Ectodermal cell (in vitro differentiated cells): ENCODE measurements around the gene RAB11A.
"Not testable (repeated sequence)": the region's sequence is repeated elsewhere in the genome, so short reads cannot be mapped to it uniquely, and the experiment has no call there.

Experiments used
- H3K27ac ChIP-seq: 2 replicates; pipeline ENCODE4 v1.7.0; 2013; ENCODE audit warnings: mild to moderate bottlenecking, low read depth, low read length; ENCODE audit not compliant: insufficient read depth, poor library complexity, severe bottlenecking
- H3K27me3 ChIP-seq: 2 replicates; pipeline ENCODE4 v1.7.0; 2013; ENCODE audit warnings: mild to moderate bottlenecking, low read length; ENCODE audit not compliant: insufficient read depth, control insufficient read depth, poor library complexity, severe bottlenecking
- H3K36me3 ChIP-seq: one replicate; pipeline ENCODE4 v1.7.0; 2013; ENCODE audit warnings: low read length; ENCODE audit not compliant: control insufficient read depth, insufficient read depth
- H3K4me1 ChIP-seq: one replicate; pipeline ENCODE4 v1.7.0; 2013; ENCODE audit warnings: low read length; ENCODE audit not compliant: control insufficient read depth, insufficient read depth
- H3K4me3 ChIP-seq: 2 replicates; pipeline ENCODE4 v1.7.0; 2013; ENCODE audit warnings: low read depth, low read length, control low read depth; ENCODE audit not compliant: insufficient read depth
- H3K9me3 ChIP-seq: 2 replicates; pipeline ENCODE4 v1.7.0; 2013; ENCODE audit warnings: mild to moderate bottlenecking, low read length, moderate library complexity; ENCODE audit not compliant: control insufficient read depth
- whole genome bisulfite sequencing, 2 experiments: methylation state at CpG; one replicate each; pipeline ENCODE4 v1.1.7; 2013; ENCODE audit warnings: missing lambda C conversion rate in 2 of 2; 5-methylcytosine and 5-hydroxymethylcytosine counted together

Gene RAB11A

GRCh38 chr15:65869954-65870871, 922 bp downstream of the RAB11A start:
- Histone ChIP-seq H3K27ac (peak overlapping the region; percentile 85), H3K4me3 (peak overlapping the region; percentile 71), H3K36me3 (no peaks in the 10 kb centered on the region), H3K27me3 (no peaks in the 10 kb centered on the region), H3K4me1 (peaks cover 7% of the 10 kb centered on the region), H3K9me3 (no peaks in the 10 kb centered on the region)
- 0% methylated on average over 40 of the region's 43 CpGs for WGBS, 2 experiments

GRCh38 chr15:65870889-65871533, 1.7 kb downstream of the RAB11A start:
- Histone ChIP-seq H3K4me3 (peak overlapping the region; percentile 71), H3K36me3 (no peaks in the 10 kb centered on the region), H3K27me3 (no peaks in the 10 kb centered on the region), H3K27ac (no peak overlapping the region), H3K9me3 (no peaks in the 10 kb centered on the region), H3K4me1 (peaks cover 7% of the 10 kb centered on the region)
- 60 to 69% methylated on average over 2 of the region's 2 CpGs for WGBS, 2 experiments

- H3K4me3 ChIP-seq, H3K27me3 ChIP-seq, H3K27ac ChIP-seq, H3K36me3 ChIP-seq, H3K9me3 ChIP-seq, H3K4me1 ChIP-seq: not testable (repeated sequence)
- 90 to 91% methylated on average over 9 of the region's 9 CpGs for WGBS, 2 experiments
Observed at GRCh38 chr15:65871886-65872285, 2.6 kb downstream of the RAB11A start.

GRCh38 chr15:65872596-65872995, 3.3 kb downstream of the RAB11A start:
- H3K4me1 ChIP-seq, H3K9me3 ChIP-seq, H3K27ac ChIP-seq, H3K27me3 ChIP-seq, H3K4me3 ChIP-seq: not testable (repeated sequence)
- peaks cover 13% of the 10 kb centered on the region for H3K36me3 ChIP-seq
- WGBS, 2 experiments = 93 to 95% methylated on average over 5 of the region's 5 CpGs

DNA sequence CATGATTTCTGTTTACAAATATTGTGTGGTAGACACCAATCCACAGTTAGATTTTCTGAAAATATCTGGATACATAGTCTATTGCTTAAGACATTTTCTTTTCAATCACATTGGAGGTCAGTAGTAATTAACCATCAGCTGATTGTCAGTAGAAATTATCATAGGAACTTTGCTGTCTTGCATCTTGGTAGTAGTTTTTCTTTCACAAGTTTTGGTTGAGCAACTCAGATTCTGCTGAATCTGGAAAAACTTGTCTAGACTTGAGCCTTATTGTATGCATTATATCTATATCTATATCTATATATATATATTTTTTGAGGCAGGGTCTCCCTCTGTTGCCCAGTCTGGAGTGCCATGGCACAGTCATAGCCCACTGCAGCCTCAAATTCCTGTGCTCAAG, 4.0 kb downstream of the RAB11A start:
- H3K27ac ChIP-seq = no peak overlapping the region
- no peak overlapping the region for H3K4me3 ChIP-seq
- peaks cover 16% of the 10 kb centered on the region for H3K36me3 ChIP-seq
- H3K27me3 ChIP-seq = no peaks in the 10 kb centered on the region
- peaks cover 7% of the 10 kb centered on the region for H3K4me1 ChIP-seq
- no peaks in the 10 kb centered on the region for H3K9me3 ChIP-seq

DNA sequence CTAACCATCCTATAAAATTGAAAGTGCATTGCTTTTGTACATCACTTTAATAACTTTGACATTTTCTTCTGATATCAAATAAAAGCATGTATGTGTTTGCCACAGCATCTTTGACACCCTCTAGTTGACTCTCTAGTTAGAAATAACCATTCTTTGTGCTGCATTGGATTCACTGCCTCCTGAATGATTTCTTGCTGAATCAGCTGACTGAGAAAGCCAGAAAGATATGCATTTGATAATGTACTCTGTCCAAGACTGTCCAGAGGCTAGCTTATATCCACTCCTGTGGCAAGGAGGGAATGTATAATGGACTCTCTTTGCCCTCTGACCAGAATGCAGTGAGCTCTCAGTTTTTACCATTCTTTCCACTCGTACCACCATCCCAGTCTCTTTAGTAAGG, 6.2 kb downstream of the RAB11A start:
- H3K36me3 ChIP-seq = peaks cover 26% of the 10 kb centered on the region

DNA sequence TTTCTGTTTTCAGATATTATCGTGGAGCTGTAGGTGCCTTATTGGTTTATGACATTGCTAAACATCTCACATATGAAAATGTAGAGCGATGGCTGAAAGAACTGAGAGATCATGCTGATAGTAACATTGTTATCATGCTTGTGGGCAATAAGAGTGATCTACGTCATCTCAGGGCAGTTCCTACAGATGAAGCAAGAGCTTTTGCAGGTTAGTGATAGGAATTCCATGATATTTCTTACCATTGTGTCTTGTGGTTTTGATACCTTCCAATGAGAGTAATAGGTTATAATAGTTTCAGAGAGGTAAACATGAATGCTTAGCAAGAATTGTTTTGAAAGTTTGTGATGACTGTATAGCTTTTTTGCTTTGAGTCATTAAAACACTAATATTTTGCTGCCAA, 8.5 kb downstream of the RAB11A start:
- 95 to 97% methylated on average over 3 of the region's 3 CpGs for WGBS, 2 experiments
- H3K36me3 ChIP-seq = peaks cover 32% of the 10 kb centered on the region

More for the DNA sequence above, 6.2 kb downstream of the RAB11A start:
- H3K27me3 ChIP-seq = no peaks in the 10 kb centered on the region
- 67 to 100% methylated on average over 1 of the region's 1 CpG for WGBS, 2 experiments
- H3K27ac ChIP-seq = no peak overlapping the region
- no peak overlapping the region for H3K4me3 ChIP-seq
- peaks cover 7% of the 10 kb centered on the region for H3K4me1 ChIP-seq
- H3K9me3 ChIP-seq = no peaks in the 10 kb centered on the region

DNA sequence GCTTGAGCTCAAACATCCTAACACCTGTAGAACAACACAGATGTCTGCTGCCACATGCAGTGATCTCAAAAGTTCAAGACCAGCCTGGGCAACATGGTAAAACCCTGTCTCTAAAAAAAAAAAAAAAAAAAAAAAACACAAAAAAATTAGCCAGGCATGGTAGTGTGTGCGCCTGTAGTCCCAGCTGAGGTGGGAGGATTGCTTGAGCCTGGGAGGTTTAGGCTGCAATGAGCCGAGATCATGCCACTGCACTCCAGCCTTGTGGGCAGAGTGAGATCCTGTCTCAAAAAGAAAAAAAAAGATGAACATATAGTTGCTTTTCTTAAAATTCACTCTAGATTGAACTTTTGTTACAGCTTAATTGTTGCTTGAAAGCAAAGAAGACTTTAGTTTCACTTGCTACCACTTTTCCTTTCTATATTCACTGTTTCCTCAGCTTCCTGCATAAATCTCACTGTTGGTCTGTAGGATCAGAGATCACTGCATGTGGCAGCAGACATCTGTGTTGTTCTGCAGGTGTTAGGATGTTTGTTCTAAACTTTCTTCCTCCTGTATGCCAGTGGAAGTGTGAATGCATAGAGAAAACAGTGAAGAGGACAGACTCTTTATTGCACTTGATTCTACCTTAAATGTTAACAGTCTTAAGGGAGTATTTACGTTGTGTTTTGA, 12.6 kb downstream of the RAB11A start:
- no peaks in the 10 kb centered on the region for H3K9me3 ChIP-seq
- H3K27ac ChIP-seq = no peak overlapping the region
- no peaks in the 10 kb centered on the region for H3K4me1 ChIP-seq
- H3K36me3 ChIP-seq = peaks cover 32% of the 10 kb centered on the region
- H3K27me3 ChIP-seq = no peaks in the 10 kb centered on the region
- H3K4me3 ChIP-seq = no peak overlapping the region
- WGBS, 2 experiments = 89 to 91% methylated on average over 3 of the region's 3 CpGs

More for the DNA sequence above, 8.5 kb downstream of the RAB11A start:
- H3K4me1 ChIP-seq = no peaks in the 10 kb centered on the region
- no peaks in the 10 kb centered on the region for H3K27me3 ChIP-seq
- no peak overlapping the region for H3K4me3 ChIP-seq
- no peak overlapping the region for H3K27ac ChIP-seq
- H3K9me3 ChIP-seq = no peaks in the 10 kb centered on the region

- Histone ChIP-seq H3K36me3 (peaks cover 29% of the 10 kb centered on the region), H3K4me3 (no peak overlapping the region), H3K4me1 (no peaks in the 10 kb centered on the region), H3K27ac (no peak overlapping the region), H3K27me3 (no peaks in the 10 kb centered on the region), H3K9me3 (no peaks in the 10 kb centered on the region)
- WGBS, 2 experiments = 84 to 93% methylated on average over 6 of the region's 6 CpGs
Observed at GRCh38 chr15:65883571-65883970, 14.3 kb downstream of the RAB11A start.

DNA sequence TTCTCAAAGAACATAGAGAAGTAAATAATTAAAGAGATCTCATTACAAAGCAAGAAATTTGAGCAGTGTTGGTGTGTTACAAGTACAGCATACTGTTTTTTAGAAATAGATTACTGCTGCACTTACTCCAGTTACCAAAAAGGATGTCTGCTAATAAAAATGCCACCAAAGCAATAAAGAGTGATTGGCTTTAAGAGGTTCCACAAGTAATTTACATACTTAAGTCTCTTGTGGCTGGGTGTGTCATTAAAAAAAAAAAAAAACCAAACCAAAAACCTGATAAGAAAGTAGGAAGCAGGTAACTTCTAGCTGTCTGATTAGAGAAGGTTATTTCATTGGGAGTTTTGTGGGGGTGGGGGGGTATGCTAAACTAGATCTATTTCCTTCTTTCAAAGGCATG, 15.2 kb downstream of the RAB11A start:
- Histone ChIP-seq H3K4me3 (no peak overlapping the region), H3K27me3 (no peaks in the 10 kb centered on the region), H3K36me3 (peaks cover 24% of the 10 kb centered on the region), H3K27ac (no peak overlapping the region), H3K4me1 (no peaks in the 10 kb centered on the region), H3K9me3 (no peaks in the 10 kb centered on the region)
